Activated CD8-positive, alpha-beta T cell treated with anti-CD3 and anti-CD28 coated beads, Interleukin-2, amount 10 ng/mL, durations not matched to agents 7 days and 5 days (primary cell): ENCODE results near the gene SUPT5H. TPM values are rescaled to one million over a fixed set of nuclear protein-coding genes. Genes with fewer than 3 reads are reported as not detected.

Source experiments
- ATAC-seq: fragments of 150-1000 bp; cut with Tn5 transposase; one replicate; pipeline ENCODE4 v1.10.0; 2021; ENCODE audit warnings: moderate library complexity
- CTCF ChIA-PET: fragments of 350-600 bp; sonication (Branson Sonifier 250); formaldehyde crosslinking; loops from one replicate; lab custom pipeline; 2021; ENCODE audit warnings: antibody characterized with exemption; lab: Charles Lee
- POLR2A ChIA-PET: fragments of 350-600 bp; sonication (Branson Sonifier 250); formaldehyde crosslinking; loops from one replicate; lab custom pipeline; 2021; ENCODE audit warnings: antibody characterized with exemption; lab: Charles Lee
- DNase-seq: peaks from one replicate; pipeline ENCODE4 v3.0.0-alpha.2; 2020
- H3K27ac Mint-ChIP-seq: one replicate; pipeline ENCODE4 v1.8.0; 2021; ENCODE audit warnings: mild to moderate bottlenecking, mixed read lengths
- H3K27me3 Mint-ChIP-seq: one replicate; pipeline ENCODE4 v1.8.0; 2021; ENCODE audit warnings: low read depth, mixed read lengths
- H3K36me3 Mint-ChIP-seq: one replicate; pipeline ENCODE4 v1.8.0; 2021; ENCODE audit warnings: low read depth, mixed read lengths
- H3K4me1 Mint-ChIP-seq: one replicate; pipeline ENCODE4 v1.8.0; 2021; ENCODE audit warnings: low read depth, mixed read lengths
- H3K4me3 Mint-ChIP-seq: one replicate; pipeline ENCODE4 v1.8.0; 2021; ENCODE audit warnings: mild to moderate bottlenecking, mixed read lengths
- H3K9me3 Mint-ChIP-seq: one replicate; pipeline ENCODE4 v1.8.0; 2022; ENCODE audit warnings: mixed read lengths; ENCODE audit not compliant: insufficient read depth
- total RNA-seq, 2 experiments: library from RNA; stranded (reverse); gene quantifications; one replicate each; pipeline ENCODE4 v1.2.3, GENCODE V29; 2021

SUPT5H gene
- total RNA-seq, 2 experiments from 2014 or later: 144 to 147 TPM

GRCh38 chr19:39499932-39500331 is 54.5 kb downstream of the SUPT5H start:
- peaks cover 58% of the 10 kb centered on the region for H3K27me3 Mint-ChIP-seq
- H3K36me3 Mint-ChIP-seq: peaks cover 2% of the 10 kb centered on the region
- DNase-seq (no peak), ATAC-seq (no peak)
- H3K9me3 Mint-ChIP-seq: no peaks in the 10 kb centered on the region
- H3K4me3 Mint-ChIP-seq: no peak overlapping the region
- CTCF ChIA-PET: interaction anchor here (0.6 to 1.0 kb wide), 3 partner anchors 19 to 32 kb away, joined by 3 read pairs; no protein-coding TSS in a partner anchor
- peaks cover 27% of the 10 kb centered on the region for H3K4me1 Mint-ChIP-seq
- POLR2A ChIA-PET: no interaction called here
- H3K27ac Mint-ChIP-seq: no peak overlapping the region

GRCh38 chr19:39500543-39500942 is 55.2 kb downstream of the SUPT5H start:
- Mint-ChIP-seq H3K9me3 (no peaks in the 10 kb centered on the region), H3K27me3 (peaks cover 59% of the 10 kb centered on the region), H3K4me3 (no peak overlapping the region), H3K4me1 (peaks cover 27% of the 10 kb centered on the region), H3K27ac (no peak overlapping the region), H3K36me3 (peaks cover 2% of the 10 kb centered on the region)
- no peak for DNase-seq
- CTCF ChIA-PET: interaction anchor here (0.6 to 1.2 kb wide), 5 partner anchors 26 to 109 kb away, joined by 3 to 4 read pairs (median 3); partner anchors contain the start of gene EID2B
- POLR2A ChIA-PET: no interaction called here
- no peak for ATAC-seq

DNA sequence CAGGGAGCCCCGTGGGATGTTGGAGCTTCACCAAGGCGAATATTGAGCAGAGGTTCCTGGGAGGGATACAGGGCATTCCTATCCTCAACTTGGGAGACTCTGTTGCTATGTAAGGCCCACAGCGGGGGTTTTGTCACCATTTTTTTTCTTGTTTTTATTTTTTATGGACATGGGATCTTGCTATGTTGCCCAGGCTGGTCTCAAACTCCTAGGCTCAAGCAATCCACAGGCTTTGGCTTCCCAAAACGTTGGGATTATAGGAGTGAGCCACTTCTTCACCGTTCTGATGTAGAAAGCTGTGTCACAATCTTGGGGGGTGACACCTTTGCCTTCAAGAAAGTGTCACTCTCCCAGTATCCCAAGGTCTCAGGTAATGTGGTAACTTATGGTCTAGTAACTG is 56.0 kb downstream of the SUPT5H start:
- peaks cover 59% of the 10 kb centered on the region for H3K27me3 Mint-ChIP-seq
- H3K36me3 Mint-ChIP-seq: peaks cover 2% of the 10 kb centered on the region
- peaks cover 31% of the 10 kb centered on the region for H3K4me1 Mint-ChIP-seq
- ATAC-seq (no peak), DNase-seq (no peak)
- no peaks in the 10 kb centered on the region for H3K9me3 Mint-ChIP-seq
- H3K27ac Mint-ChIP-seq: no peak overlapping the region
- no peak overlapping the region for H3K4me3 Mint-ChIP-seq
- CTCF ChIA-PET: interaction anchor here (0.9 to 1.2 kb wide), 3 partner anchors 32 to 109 kb away, joined by 3 to 4 read pairs (median 3); partner anchors contain the start of gene EID2B
- POLR2A ChIA-PET: no interaction called here

DNA sequence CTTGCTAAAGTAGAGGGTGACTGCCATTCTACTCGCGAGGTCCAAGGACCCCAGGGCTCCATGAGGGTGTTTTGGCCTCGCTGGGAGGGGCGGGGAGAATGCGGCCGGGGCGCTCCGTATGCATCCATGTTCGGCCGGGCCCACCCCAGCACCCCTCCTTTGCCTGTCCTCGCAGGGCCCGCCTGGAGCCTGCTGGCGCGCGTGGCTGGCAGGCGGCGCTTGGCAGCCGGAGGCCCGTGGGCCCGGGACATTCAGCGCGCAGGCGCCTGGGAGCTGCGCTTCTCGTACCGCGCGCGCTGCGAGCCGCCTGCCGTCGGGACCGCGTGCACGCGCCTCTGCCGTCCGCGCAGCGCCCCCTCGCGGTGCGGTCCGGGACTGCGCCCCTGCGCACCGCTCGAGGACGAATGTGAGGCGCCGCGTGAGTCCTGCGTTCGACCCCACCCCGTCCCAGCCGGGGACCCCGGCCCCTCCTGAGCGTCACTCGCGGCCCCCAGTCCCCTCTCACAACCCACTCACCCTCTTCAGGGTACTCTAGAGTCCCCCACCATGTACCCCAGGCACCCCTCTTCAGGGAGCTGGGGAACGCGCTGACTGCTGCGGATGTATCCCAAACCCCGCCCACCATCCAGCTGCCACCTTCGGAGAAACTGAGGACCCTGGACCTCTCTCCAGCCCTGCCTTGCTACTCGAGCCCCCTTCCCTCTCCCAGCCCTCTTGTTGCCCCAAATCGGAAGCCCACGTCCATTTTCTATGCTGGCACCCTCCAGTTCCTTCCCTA is 57.4 kb downstream of the SUPT5H start:
- Mint-ChIP-seq H3K36me3 (peaks cover 2% of the 10 kb centered on the region), H3K27me3 (peaks cover 59% of the 10 kb centered on the region), H3K4me1 (peaks cover 42% of the 10 kb centered on the region), H3K4me3 (no peak overlapping the region), H3K27ac (peak overlapping the region; percentile 60), H3K9me3 (no peaks in the 10 kb centered on the region)
- peak; percentile 78 for DNase-seq
- ChIA-PET CTCF (interaction anchor here (0.6 to 1.7 kb wide), 12 partner anchors 9 to 170 kb away, joined by 3 to 11 read pairs (median 5); partner anchors contain the start of genes EID2B, RPS16 and TIMM50), POLR2A (interaction anchor here (0.8 to 1.2 kb wide), 2 partner anchors 12 to 67 kb away, joined by 3 read pairs; partner anchors contain the start of genes RPS16 and SELENOV)
- ATAC-seq: peak; percentile 54

- Mint-ChIP-seq H3K9me3 (no peaks in the 10 kb centered on the region), H3K4me1 (peaks cover 30% of the 10 kb centered on the region), H3K4me3 (peak overlapping the region; percentile 54), H3K36me3 (no peaks in the 10 kb centered on the region), H3K27ac (no peak overlapping the region), H3K27me3 (peaks cover 37% of the 10 kb centered on the region)
- ATAC-seq (no peak), DNase-seq (no peak)
- ChIA-PET CTCF (interaction anchor here (0.8 to 1.5 kb wide), 2 partner anchors 32 to 166 kb away, joined by 3 to 5 read pairs; no protein-coding TSS in a partner anchor), POLR2A (interaction anchor here (1.5 kb wide), 1 partner anchor 12 kb away, joined by 4 read pairs; no protein-coding TSS in a partner anchor)
These were observed 61.2 kb downstream of the SUPT5H start for GRCh38 chr19:39506598-39506943.

DNA sequence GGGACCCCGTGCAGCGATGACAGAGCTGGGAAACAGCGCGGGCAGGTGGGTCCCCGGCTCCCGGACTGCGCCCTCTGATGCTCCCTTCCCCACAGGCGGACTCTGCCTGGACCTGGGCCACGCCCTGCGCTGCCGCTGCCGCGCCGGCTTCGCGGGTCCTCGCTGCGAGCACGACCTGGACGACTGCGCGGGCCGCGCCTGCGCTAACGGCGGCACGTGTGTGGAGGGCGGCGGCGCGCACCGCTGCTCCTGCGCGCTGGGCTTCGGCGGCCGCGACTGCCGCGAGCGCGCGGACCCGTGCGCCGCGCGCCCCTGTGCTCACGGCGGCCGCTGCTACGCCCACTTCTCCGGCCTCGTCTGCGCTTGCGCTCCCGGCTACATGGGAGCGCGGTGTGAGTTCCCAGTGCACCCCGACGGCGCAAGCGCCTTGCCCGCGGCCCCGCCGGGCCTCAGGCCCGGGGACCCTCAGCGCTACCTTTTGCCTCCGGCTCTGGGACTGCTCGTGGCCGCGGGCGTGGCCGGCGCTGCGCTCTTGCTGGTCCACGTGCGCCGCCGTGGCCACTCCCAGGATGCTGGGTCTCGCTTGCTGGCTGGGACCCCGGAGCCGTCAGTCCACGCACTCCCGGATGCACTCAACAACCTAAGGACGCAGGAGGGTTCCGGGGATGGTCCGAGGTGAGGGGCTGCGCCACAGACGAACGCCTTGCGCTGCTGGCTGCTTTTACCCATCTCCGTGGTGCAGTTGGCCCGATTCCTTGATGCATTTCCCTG is 61.7 kb downstream of the SUPT5H start:
- no peaks in the 10 kb centered on the region for H3K36me3 Mint-ChIP-seq
- ATAC-seq (peak; percentile 82), DNase-seq (peak; percentile 65)
- CTCF ChIA-PET: interaction anchor here (0.8 to 1.5 kb wide), 3 partner anchors 10 to 165 kb away, joined by 3 to 5 read pairs (median 4); no protein-coding TSS in a partner anchor
- H3K4me3 Mint-ChIP-seq: peak overlapping the region; percentile 75
- H3K27me3 Mint-ChIP-seq: peaks cover 36% of the 10 kb centered on the region
- POLR2A ChIA-PET: interaction anchor here (1.5 kb wide), 1 partner anchor 12 kb away, joined by 4 read pairs; no protein-coding TSS in a partner anchor
- no peaks in the 10 kb centered on the region for H3K9me3 Mint-ChIP-seq
- H3K27ac Mint-ChIP-seq: no peak overlapping the region
- H3K4me1 Mint-ChIP-seq: peaks cover 30% of the 10 kb centered on the region

DNA sequence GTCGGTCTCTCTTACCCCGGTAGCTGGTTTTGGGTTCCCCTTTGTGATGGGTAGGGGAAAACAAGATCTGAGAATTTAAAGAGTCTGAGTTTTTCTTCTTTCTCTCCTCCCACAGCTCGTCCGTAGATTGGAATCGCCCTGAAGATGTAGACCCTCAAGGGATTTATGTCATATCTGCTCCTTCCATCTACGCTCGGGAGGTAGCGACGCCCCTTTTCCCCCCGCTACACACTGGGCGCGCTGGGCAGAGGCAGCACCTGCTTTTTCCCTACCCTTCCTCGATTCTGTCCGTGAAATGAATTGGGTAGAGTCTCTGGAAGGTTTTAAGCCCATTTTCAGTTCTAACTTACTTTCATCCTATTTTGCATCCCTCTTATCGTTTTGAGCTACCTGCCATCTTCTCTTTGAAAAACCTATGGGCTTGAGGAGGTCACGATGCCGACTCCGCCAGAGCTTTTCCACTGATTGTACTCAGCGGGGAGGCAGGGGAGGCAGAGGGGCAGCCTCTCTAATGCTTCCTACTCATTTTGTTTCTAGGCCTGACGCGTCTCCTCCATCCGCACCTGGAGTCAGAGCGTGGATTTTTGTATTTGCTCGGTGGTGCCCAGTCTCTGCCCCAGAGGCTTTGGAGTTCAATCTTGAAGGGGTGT is 62.5 kb downstream of the SUPT5H start:
- no peaks in the 10 kb centered on the region for H3K9me3 Mint-ChIP-seq
- ChIA-PET CTCF (interaction anchor here (1.4 to 1.5 kb wide), 2 partner anchors 10 to 33 kb away, joined by 4 to 5 read pairs; no protein-coding TSS in a partner anchor), POLR2A (interaction anchor here (0.8 to 1.5 kb wide), 2 partner anchors 11 to 73 kb away, joined by 3 to 4 read pairs; no protein-coding TSS in a partner anchor)
- no peaks in the 10 kb centered on the region for H3K36me3 Mint-ChIP-seq
- no peak for ATAC-seq
- no peak for DNase-seq
- H3K4me1 Mint-ChIP-seq: peaks cover 30% of the 10 kb centered on the region
- H3K4me3 Mint-ChIP-seq: peak overlapping the region; percentile 75
- peaks cover 37% of the 10 kb centered on the region for H3K27me3 Mint-ChIP-seq
- H3K27ac Mint-ChIP-seq: no peak overlapping the region

GRCh38 chr19:39508629-39509028 is 63.2 kb downstream of the SUPT5H start:
- POLR2A ChIA-PET: interaction anchor here (0.8 kb wide), 1 partner anchor 73 kb away, joined by 3 read pairs; no protein-coding TSS in a partner anchor
- H3K36me3 Mint-ChIP-seq: no peaks in the 10 kb centered on the region

DNA sequence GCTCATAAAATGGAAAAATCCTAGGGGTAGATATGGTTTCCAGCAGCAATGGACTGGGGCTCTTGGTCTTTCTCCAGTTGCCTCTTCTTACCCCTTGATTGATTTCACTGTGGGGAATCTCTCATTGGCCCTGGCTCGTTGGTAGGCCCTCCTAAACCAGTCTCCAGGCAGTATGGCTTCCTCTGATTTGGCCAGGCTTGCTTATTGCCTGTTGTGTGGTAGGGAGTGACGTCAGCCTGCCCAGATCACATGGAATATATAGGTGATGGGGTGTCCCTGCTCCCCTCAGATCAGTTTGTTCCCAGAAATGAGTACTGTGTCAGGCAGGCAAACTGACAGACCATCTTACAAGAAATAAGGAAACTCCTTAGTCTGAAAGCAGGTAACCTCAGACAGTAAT is 63.9 kb downstream of the SUPT5H start:
- POLR2A ChIA-PET: interaction anchor here (0.5 kb wide), 1 partner anchor 853 kb away, joined by 3 read pairs; no protein-coding TSS in a partner anchor
- Mint-ChIP-seq H3K27ac (no peak overlapping the region), H3K9me3 (no peaks in the 10 kb centered on the region), H3K4me3 (no peak overlapping the region), H3K4me1 (peaks cover 19% of the 10 kb centered on the region), H3K36me3 (no peaks in the 10 kb centered on the region), H3K27me3 (peaks cover 42% of the 10 kb centered on the region)
- no peak for DNase-seq
- CTCF ChIA-PET: interaction anchor here (0.7 kb wide), 1 partner anchor 69 kb away, joined by 4 read pairs; no protein-coding TSS in a partner anchor
- ATAC-seq: no peak

More at GRCh38 chr19:39508629-39509028, 63.2 kb downstream of the SUPT5H start:
- CTCF ChIA-PET: interaction anchor here (0.7 kb wide), 1 partner anchor 68 kb away, joined by 4 read pairs; no protein-coding TSS in a partner anchor
- no peak overlapping the region for H3K27ac Mint-ChIP-seq
- DNase-seq: no peak
- H3K4me1 Mint-ChIP-seq: peaks cover 22% of the 10 kb centered on the region
- no peaks in the 10 kb centered on the region for H3K9me3 Mint-ChIP-seq
- H3K27me3 Mint-ChIP-seq: peaks cover 40% of the 10 kb centered on the region
- ATAC-seq: no peak
- no peak overlapping the region for H3K4me3 Mint-ChIP-seq

DNA sequence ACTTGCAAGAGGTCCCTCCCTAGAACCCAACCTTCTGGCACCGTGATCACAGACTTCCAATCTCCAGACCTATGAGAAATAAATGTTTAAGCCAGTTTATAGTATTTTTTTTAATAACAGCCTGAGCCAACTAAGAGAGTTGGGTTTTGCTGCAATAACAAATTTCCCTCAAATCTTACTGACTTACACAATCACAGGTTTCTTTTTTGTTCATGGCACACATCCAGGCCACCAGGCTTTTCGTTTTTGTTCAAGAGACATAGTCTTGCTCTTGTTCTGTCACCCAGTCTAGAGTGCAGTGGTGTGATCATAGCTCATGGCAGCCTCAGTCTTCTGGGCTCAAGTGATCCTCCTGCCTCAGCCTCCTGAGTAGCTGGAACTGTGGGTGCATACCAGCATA is 67.6 kb downstream of the SUPT5H start:
- no peak overlapping the region for H3K27ac Mint-ChIP-seq
- H3K9me3 Mint-ChIP-seq: no peaks in the 10 kb centered on the region
- ChIA-PET CTCF (interaction anchor here (0.5 to 1.5 kb wide), 2 partner anchors 20 to 792 kb away, joined by 4 to 6 read pairs; partner anchors contain the start of gene EID2B), POLR2A (no interaction called here)
- DNase-seq (no peak), ATAC-seq (no peak)
- peaks cover 17% of the 10 kb centered on the region for H3K4me1 Mint-ChIP-seq
- H3K36me3 Mint-ChIP-seq: peaks cover 1% of the 10 kb centered on the region
- H3K4me3 Mint-ChIP-seq: no peak overlapping the region
- H3K27me3 Mint-ChIP-seq: peaks cover 44% of the 10 kb centered on the region
